22Rv1 (cell line): ENCODE results near the gene CSF3.
A peak's percentile ranks its signal among the peaks of the same experiment; 100 is the strongest.

Experiments used
- H3K27ac ChIP-seq: fragments of 450-650 bp; 2 replicates; pipeline ENCODE4 v1.5.1; 2017
- CTCF ChIP-seq: fragments of 450-650 bp; IDR thresholded peaks from 2 replicates; pipeline ENCODE4 v1.5.1; 2017; ENCODE audit warnings: mild to moderate bottlenecking
- ZFX ChIP-seq: fragments of 450-650 bp; IDR thresholded peaks from 2 replicates; pipeline ENCODE4 v1.6.1; 2017; ENCODE audit warnings: antibody characterized with exemption, borderline replicate concordance

CSF3 gene

GRCh38 chr17:40058865-40059264 is 43.6 kb downstream of the CSF3 start:
- TF ChIP-seq ZFX (no peak), CTCF (no peak)
- no peak overlapping the region for H3K27ac ChIP-seq

DNA sequence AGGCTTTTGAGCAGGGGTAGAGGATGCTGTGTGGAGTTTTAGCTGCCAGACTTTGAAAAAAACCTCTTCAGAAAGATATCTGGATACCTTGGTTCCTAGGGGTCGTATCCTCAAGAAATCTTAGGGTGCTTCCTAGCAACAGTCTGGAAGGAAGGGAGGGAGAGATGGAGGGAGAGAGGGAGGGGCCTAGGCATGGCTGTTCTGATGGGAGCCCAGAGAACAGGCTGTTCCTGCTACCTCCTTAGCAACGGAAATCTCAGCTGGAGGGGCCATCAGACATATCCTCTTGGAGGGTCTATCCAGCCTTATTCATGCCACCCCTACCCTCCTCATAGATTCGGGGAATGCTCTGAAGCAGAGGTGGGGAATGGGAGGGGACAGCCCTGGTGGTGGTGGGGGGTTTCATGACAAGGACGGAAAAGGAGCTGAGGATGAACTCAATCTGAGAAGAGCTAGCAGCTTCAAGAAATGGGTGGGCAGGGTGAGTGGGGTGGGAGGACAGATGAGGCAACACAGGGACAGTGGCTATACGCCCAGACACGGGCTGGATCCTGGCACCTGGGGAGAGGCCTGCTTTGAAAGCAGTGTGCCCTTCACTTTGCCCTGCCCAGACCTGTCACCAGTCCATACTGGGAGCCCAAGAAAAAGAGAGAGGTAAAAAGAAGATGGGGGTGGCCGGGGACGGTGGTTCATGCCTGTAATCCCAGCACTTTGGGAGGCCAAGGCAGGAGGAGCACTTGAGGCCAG is 44.7 kb downstream of the CSF3 start:
- H3K27ac ChIP-seq = no peak overlapping the region
- no peak for TF ChIP-seq ZFX
- TF ChIP-seq CTCF = no peak

- H3K27ac ChIP-seq = no peak overlapping the region
- TF ChIP-seq ZFX = no peak
Measured at GRCh38 chr17:40060887-40061608, 45.8 kb downstream of the CSF3 start.

GRCh38 chr17:40061609-40062038 is 46.4 kb downstream of the CSF3 start:
- TF ChIP-seq CTCF (no peak), ZFX (no peak)
- H3K27ac ChIP-seq = no peak overlapping the region

- no peak for TF ChIP-seq ZFX
- TF ChIP-seq CTCF = peak; percentile 75
- H3K27ac ChIP-seq = peak within 1 kb of the TSS; percentile 50
Measured at GRCh38 chr17:40062329-40063186, 47.3 kb downstream of the CSF3 start, which contains the start of gene THRA. TSS of gene THRA (plus strand) at chr17:40062965. CDS start at chr17:40074489, 11,524 bp downstream.

- no peak for TF ChIP-seq ZFX
- TF ChIP-seq CTCF = no peak
- H3K27ac ChIP-seq = peak overlapping the region; percentile 50
Measured at GRCh38 chr17:40063187-40063771, 48.0 kb downstream of the CSF3 start.

- TF ChIP-seq CTCF (no peak), ZFX (no peak)
- no peak overlapping the region for H3K27ac ChIP-seq
Measured at GRCh38 chr17:40063901-40064531, 48.8 kb downstream of the CSF3 start.
